HG03457 (cell line): ENCODE results near the gene ZNF584.
A peak's percentile ranks its signal among the peaks of the same experiment; 100 is the strongest.

Experiments
- ATAC-seq: cut with Tn5 transposase; IDR thresholded peaks from one replicate; pipeline ENCODE4 v1.9.1; 2021; ENCODE audit warnings: moderate number of reproducible peaks; ENCODE audit not compliant: unreplicated experiment

The ZNF584 gene

GRCh38 chr19:58385891-58386575 lies 22.4 kb upstream of the ZNF584 start:
- ATAC-seq, result no peak

DNA sequence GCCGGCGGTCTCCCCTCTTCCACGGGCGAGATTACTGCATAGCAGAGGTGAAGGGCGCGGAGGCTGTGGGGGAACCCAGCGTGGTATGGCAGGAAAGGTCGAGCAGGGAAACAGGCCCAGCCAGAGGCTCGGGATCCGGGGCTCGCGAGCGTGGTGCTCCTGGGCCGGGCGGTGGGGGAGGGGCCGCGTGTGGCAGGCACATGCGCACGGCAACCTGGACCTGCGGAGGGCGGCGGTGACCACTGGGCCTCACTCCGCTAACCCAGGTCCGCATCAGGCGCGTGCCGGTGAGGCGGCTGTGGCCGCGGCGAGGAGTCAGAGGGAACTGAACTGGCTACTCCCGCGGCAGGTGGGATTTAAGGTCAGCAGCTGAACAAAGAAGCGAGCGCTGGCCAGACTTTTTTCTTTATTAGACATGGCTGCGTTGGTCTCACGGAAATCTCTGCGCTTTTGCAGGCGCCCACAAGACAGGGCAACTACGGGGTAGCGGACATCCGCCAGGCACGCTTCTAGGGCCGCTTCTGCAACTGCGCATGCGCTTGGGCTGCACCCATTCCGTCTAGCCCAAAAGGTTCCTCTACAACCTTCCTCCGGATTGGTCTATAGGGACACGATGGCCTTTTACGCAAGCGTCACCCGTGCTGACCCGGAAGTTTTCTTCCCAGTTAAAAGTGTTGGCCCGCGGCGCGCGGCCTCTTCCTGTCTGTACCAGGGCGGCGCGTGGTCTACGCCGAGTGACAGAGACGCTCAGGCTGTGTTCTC lies 21.7 kb upstream of the ZNF584 start, which contains the start of gene RPS5:
Gene RPS5 (plus strand): TSS at position 694 of the 762 bp plus-strand sequence. CDS start 869 bp downstream, outside the sequence.
- peak; percentile 76 for ATAC-seq

DNA sequence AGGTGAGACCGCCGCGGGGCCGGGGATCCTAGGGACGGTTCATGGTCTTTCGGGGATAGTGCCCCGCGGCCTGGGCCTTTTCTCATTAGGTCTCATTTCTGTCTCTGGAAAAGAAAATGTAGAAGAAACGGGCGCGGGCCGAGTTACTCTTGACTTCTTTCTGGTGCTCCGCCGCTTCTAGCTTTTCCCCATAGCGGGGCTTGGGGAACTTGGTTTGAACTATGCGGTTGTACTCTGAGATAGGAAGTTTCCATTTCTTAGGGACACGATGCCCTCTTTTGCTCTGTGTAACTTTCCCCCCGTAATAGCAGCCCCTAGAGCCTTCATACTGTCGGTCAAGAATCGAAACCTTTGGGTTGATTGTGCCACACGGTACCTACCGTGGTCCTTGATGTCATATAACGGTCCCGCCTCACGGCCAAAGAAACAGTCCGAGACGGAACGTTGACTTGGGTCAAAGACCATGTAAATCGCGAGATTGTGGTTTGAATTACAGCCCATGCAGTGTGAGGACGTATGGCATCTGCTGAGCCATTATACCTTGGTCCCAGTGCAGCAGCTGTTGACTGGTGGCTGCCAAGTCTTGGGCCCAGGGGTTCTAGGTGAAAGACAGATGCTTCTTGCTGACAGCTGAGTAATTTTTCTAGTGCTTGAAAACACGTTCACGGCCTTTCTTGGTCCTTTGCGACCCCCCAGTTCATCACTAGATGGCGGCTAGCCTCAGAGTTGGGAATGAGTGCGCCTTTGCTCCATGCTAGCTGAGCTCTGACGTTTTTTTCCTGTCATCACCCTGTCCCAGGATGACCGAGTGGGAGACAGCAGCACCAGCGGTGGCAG lies 20.9 kb upstream of the ZNF584 start:
- ATAC-seq, result peak; percentile 5

GRCh38 chr19:58388175-58388526 lies 20.3 kb upstream of the ZNF584 start:
- no peak for ATAC-seq

DNA sequence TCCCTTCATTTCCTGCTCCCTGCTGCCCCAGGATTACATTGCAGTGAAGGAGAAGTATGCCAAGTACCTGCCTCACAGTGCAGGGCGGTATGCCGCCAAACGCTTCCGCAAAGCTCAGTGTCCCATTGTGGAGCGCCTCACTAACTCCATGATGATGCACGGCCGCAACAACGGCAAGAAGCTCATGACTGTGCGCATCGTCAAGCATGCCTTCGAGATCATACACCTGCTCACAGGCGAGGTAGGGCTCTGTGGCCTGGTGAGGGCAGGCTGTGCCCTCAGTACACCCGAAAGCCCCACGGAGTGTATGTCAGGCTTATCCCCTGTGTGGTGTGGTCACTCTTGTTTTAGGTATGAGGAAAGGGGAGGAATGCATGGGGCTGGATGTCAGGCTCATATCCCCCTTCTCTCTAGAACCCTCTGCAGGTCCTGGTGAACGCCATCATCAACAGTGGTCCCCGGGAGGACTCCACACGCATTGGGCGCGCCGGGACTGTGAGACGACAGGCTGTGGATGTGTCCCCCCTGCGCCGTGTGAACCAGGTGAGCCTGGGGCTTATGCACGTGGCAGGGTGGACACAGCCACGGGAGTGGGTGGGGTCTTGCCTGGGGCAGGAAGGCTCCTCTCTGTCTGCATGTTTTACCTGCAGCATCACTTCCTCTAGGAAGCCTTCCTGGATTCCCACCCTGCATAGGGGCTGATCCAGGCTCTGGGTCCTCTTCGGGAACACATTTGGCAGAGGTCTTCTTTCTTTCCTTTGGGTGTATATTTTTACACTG lies 15.3 kb upstream of the ZNF584 start:
- ATAC-seq, result no peak

DNA sequence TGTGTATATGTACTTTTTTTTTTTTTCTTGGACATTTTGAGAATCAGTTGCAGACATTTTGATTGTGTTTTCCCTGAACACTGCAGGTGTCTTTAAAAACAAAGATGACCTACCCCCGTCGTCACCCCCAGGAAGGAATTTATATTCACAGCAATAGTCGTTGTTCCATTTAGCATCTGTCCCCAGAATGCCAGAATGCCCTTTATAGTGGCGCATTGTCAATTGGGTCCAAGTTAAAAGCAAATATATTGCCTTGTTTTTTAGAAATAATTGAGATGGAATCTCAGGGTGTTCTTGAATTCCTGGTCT lies 14.8 kb upstream of the ZNF584 start:
- ATAC-seq, result no peak

- ATAC-seq, result no peak
Measured at GRCh38 chr19:58394821-58395219, 13.6 kb upstream of the ZNF584 start.

DNA sequence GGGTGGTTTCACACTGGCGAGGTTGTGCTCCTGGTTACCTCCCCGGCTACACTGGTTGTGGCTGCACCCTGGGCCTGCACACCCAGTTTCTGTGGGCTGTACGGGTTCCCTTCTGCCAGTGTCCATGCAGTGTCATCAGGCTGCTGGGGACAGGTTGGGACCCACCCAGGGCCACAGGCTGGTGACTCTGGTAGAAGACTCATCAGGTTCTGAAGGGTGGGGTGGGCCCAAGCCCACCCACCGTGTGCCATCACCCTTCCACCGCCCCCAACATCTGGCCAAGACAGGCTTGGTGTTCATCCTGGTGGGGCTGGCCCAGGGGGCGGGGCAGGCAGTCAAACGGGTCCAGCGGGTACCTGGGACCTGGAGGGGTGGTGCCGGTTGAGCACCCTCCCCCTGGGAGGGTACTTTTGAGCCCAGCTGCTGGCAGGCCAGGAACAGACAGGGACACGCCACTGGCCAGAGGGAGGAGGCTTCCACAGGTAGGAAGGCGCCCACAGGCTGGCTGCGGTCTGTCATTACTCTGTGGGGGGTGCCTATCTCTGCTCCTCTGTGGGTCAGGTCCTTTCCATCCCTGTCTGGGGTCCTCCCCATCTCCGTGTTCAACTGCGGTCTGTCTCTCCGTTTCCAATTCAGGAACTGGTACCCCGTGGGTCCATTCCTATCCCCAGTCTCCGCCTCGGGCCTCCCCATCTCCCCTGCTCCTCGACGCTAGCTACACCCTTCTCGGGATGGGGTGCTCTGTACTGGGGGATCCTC lies 13.1 kb upstream of the ZNF584 start, which contains the start of gene RNF225:
Gene RNF225 (plus strand): TSS at position 437 of the 759 bp plus-strand sequence. CDS start 434 bp downstream, outside the sequence.
- no peak for ATAC-seq

DNA sequence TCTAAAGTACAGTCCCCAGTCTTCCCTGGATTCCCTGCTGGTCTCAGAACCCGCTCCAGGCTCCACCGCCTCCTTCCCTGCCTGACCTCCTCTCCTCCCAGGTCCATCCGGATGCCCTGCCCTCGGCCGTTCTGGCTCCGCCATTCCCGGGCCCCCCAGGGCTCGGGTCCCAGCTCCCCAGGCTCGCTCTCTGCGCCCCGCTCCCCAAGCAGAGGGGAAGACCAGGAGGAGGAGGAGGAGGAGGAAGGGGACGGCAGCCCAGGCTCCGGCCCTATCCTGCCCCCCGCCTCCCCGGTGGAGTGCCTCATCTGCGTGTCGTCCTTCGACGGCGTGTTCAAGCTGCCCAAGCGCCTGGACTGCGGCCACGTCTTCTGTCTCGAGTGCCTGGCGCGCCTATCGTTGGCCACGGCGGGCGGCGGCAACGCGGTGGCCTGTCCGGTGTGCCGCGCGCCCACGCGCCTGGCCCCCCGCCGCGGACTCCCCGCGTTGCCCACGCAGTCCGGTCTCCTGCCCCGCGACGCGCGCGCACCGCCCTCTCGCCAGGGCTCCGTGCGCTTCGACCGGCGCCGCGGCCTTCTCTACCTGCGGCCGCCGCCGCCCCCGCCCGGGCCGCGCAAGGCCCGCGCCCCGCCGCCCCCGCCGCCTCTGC lies 12.3 kb upstream of the ZNF584 start:
- no peak for ATAC-seq

GRCh38 chr19:58396691-58397532 lies 11.5 kb upstream of the ZNF584 start:
- ATAC-seq, result no peak

GRCh38 chr19:58397533-58398037 lies 10.9 kb upstream of the ZNF584 start:
- ATAC-seq, result no peak

DNA sequence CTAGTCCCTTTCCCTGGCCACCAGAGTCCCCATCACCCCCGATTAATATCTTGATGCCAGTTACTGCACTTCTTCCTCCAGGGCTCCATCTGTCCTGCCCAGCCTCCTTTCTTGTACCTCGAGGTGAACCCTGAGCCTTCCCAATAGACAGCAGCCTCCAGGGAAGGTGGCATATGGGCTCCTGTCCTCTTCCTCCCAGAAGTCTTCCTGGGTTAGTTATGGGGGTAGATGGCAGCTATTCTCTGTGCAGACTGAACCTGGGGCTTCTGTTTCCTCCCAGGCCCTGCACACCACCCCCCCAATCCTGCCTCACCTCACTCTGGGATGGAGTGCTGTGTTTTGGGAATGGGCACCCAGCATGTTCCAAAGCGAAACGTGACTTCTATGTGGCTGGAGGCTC lies 10.4 kb upstream of the ZNF584 start:
- no peak for ATAC-seq

GRCh38 chr19:58398545-58398944 lies 9.9 kb upstream of the ZNF584 start:
- ATAC-seq, result no peak

- no peak for ATAC-seq
Measured at GRCh38 chr19:58399903-58400302, 8.5 kb upstream of the ZNF584 start.

GRCh38 chr19:58400316-58400915 lies 8.0 kb upstream of the ZNF584 start:
- ATAC-seq, result no peak

- ATAC-seq, result peak; percentile 93
Measured at GRCh38 chr19:58400916-58401839, 7.3 kb upstream of the ZNF584 start.

- no peak for ATAC-seq
Measured at GRCh38 chr19:58401840-58402421, 6.5 kb upstream of the ZNF584 start.
